ENCODE measurements around the gene PTH2.

The PTH2 gene

GRCh38 chr19:49425922-49426592 lies 2.8 kb upstream of the PTH2 start:
- no peak overlapping the region for H3K4me3 ChIP-seq (replicated peaks; ENCODE audit: low read depth, low read length)
- DNase-seq (ENCODE audit: extremely low read depth, low read depth) = no peak
- TF ChIP-seq CTCF (IDR thresholded peaks at IDR 0.05; ENCODE audit: low read depth, low read length, missing control alignments) = no peak

- H3K4me3 ChIP-seq (replicated peaks; ENCODE audit: low read depth, low read length) = no peak within 1 kb of the TSS
- no peak for DNase-seq (ENCODE audit: extremely low read depth, low read depth)
- TF ChIP-seq CTCF (IDR thresholded peaks at IDR 0.05; ENCODE audit: low read depth, low read length, missing control alignments) = no peak
Measured at GRCh38 chr19:49425178-49425577, 1.9 kb upstream of the PTH2 start, which contains the start of gene GFY. GFY (plus strand) TSS chr19:49425388; CDS start chr19:49426431, 1,043 bp downstream.

- no peak for TF ChIP-seq CTCF (IDR thresholded peaks at IDR 0.05; ENCODE audit: low read depth, low read length, missing control alignments)
- no peak for DNase-seq (ENCODE audit: extremely low read depth, low read depth)
- no peak overlapping the region for H3K4me3 ChIP-seq (replicated peaks; ENCODE audit: low read depth, low read length)
Measured at GRCh38 chr19:49423985-49424303, 703 bp upstream of the PTH2 start.

GRCh38 chr19:49422407-49423070 lies 702 bp downstream of the PTH2 start:
- DNase-seq (ENCODE audit: extremely low read depth, low read depth) = no peak
- peak; percentile 20 for TF ChIP-seq CTCF (IDR thresholded peaks at IDR 0.05; ENCODE audit: low read depth, low read length, missing control alignments)
- no peak overlapping the region for H3K4me3 ChIP-seq (replicated peaks; ENCODE audit: low read depth, low read length)

- H3K4me3 ChIP-seq (replicated peaks; ENCODE audit: low read depth, low read length) = no peak overlapping the region
- no peak for TF ChIP-seq CTCF (IDR thresholded peaks at IDR 0.05; ENCODE audit: low read depth, low read length, missing control alignments)
- no peak for DNase-seq (ENCODE audit: extremely low read depth, low read depth)
Measured at GRCh38 chr19:49421878-49422202, 1.4 kb downstream of the PTH2 start.

- TF ChIP-seq CTCF (IDR thresholded peaks at IDR 0.05; ENCODE audit: low read depth, low read length, missing control alignments) = no peak
- no peak overlapping the region for H3K4me3 ChIP-seq (replicated peaks; ENCODE audit: low read depth, low read length)
- no peak for DNase-seq (ENCODE audit: extremely low read depth, low read depth)
Measured at GRCh38 chr19:49421039-49421877, 2.0 kb downstream of the PTH2 start.

All from HFF-Myc (cell line).